Left lobe of liver (tissue), 2 donors: Measurements from ENCODE around the gene MPP3. TPM values are rescaled to one million over a fixed set of nuclear protein-coding genes. Genes with fewer than 3 reads are reported as not detected.

Source experiments
- ATAC-seq: fragments of 200-7000 bp; cut with Tn5 transposase; one replicate; pipeline ENCODE4 v1.9.1; 2020; ENCODE audit warnings: mild to moderate bottlenecking, moderate library complexity
- DNase-seq: peaks from one replicate; pipeline ENCODE4 v3.0.0-alpha.2; 2020; ENCODE audit warnings: low spot score
- total RNA-seq: library from RNA; stranded (reverse); gene quantifications from one replicate; pipeline ENCODE4 v1.2.1, GENCODE V29; 2021
- donor health status: DM: no; HTN: no; CAD: no; lungs with moderate emphysema.
- donor health status: DM: no; HTN: yes; CAD: no.

Gene MPP3
- total RNA-seq, 1 donor from 2014 or later: 2.0 TPM

GRCh38 chr17:43840814-43841213, 7.9 kb upstream of the MPP3 start:
- ATAC-seq (no peak), DNase-seq (no peak)

GRCh38 chr17:43839670-43840108, 6.7 kb upstream of the MPP3 start:
- ATAC-seq: peak; percentile 98

GRCh38 chr17:43834106-43834505, 1.2 kb upstream of the MPP3 start:
- DNase-seq: no peak
- ATAC-seq: no peak

More at GRCh38 chr17:43839670-43840108, 6.7 kb upstream of the MPP3 start:
- DNase-seq: peak; percentile 79

- ATAC-seq: peak; percentile 70
- no peak for DNase-seq
Observed at GRCh38 chr17:43832168-43832975, 574 bp downstream of the MPP3 start.

GRCh38 chr17:43831633-43832032, 1.3 kb downstream of the MPP3 start:
- DNase-seq (no peak), ATAC-seq (no peak)

GRCh38 chr17:43830510-43831140, 2.3 kb downstream of the MPP3 start:
- DNase-seq (no peak), ATAC-seq (no peak)

GRCh38 chr17:43829738-43830137, 3.2 kb downstream of the MPP3 start:
- DNase-seq (no peak), ATAC-seq (no peak)

GRCh38 chr17:43827596-43827995, 5.3 kb downstream of the MPP3 start:
- ATAC-seq: no peak
- no peak for DNase-seq

- no peak for ATAC-seq
- no peak for DNase-seq
Observed at GRCh38 chr17:43826206-43826605, 6.7 kb downstream of the MPP3 start.

GRCh38 chr17:43825567-43825966, 7.4 kb downstream of the MPP3 start:
- ATAC-seq: no peak
- no peak for DNase-seq

- ATAC-seq (no peak), DNase-seq (no peak)
Observed at GRCh38 chr17:43823350-43824084, 9.4 kb downstream of the MPP3 start.

- DNase-seq: no peak
- no peak for ATAC-seq
Observed at GRCh38 chr17:43822570-43823190, 10.3 kb downstream of the MPP3 start.

GRCh38 chr17:43820759-43821158, 12.2 kb downstream of the MPP3 start:
- DNase-seq (no peak), ATAC-seq (no peak)

GRCh38 chr17:43818966-43819365, 14.0 kb downstream of the MPP3 start:
- ATAC-seq (no peak), DNase-seq (peak; percentile 21)

- ATAC-seq (no peak), DNase-seq (peak; percentile 7)
Observed at GRCh38 chr17:43817826-43818225, 15.1 kb downstream of the MPP3 start.

GRCh38 chr17:43816336-43817320, 16.3 kb downstream of the MPP3 start:
- DNase-seq (peak; percentile 33), ATAC-seq (no peak)

- no peak for ATAC-seq
- DNase-seq: no peak
Observed at GRCh38 chr17:43814714-43815113, 18.2 kb downstream of the MPP3 start.

GRCh38 chr17:43814026-43814425, 18.9 kb downstream of the MPP3 start:
- peak; percentile 39 for DNase-seq
- no peak for ATAC-seq

- peak; percentile 26 for DNase-seq
Observed at GRCh38 chr17:43813386-43813785, 19.6 kb downstream of the MPP3 start.

More at GRCh38 chr17:43813386-43813785, 19.6 kb downstream of the MPP3 start:
- ATAC-seq: no peak
